Lung (tissue), 12 donors: ENCODE measurements around the gene ZNF229. TPM values are rescaled to one million over a fixed set of nuclear protein-coding genes. Genes with fewer than 3 reads are reported as not detected.
A peak's percentile ranks its signal among the peaks of the same experiment; 100 is the strongest.
"Not testable (repeated sequence)": the region's sequence is repeated elsewhere in the genome, so short reads cannot be mapped to it uniquely, and the experiment has no call there.

Source experiments
- ATAC-seq: fragments of 200-7000 bp; cut with Tn5 transposase; one replicate; pipeline ENCODE4 v1.9.1; 2020; ENCODE audit warnings: moderate number of reproducible peaks; ENCODE audit not compliant: insufficient read depth, low FRiP score
- DNase-seq, 3 donors: peaks; one replicate each; pipeline ENCODE4 v3.0.0-alpha.2; 2013 to 2017
- H3K27ac ChIP-seq, 2 donors: one replicate each; pipeline ENCODE4 v1.5.1; 2013; ENCODE audit warnings: mild to moderate bottlenecking in 2 of 2, moderate library complexity in 2 of 2, control low read depth in 1 of 2, inconsistent platforms in 1 of 2, low read depth in 1 of 2, low read length in 1 of 2
- H3K27me3 ChIP-seq, 3 donors: one replicate each; pipeline ENCODE4 v1.5.1; 2013; ENCODE audit warnings: low read length in 2 of 3; ENCODE audit not compliant: control insufficient read depth in 3 of 3, insufficient read depth in 3 of 3
- H3K36me3 ChIP-seq, 4 donors: one replicate each; pipeline ENCODE4 v1.5.1; 2013; ENCODE audit warnings: low read length in 4 of 4, mild to moderate bottlenecking in 1 of 4, moderate library complexity in 1 of 4; ENCODE audit not compliant: control insufficient read depth in 4 of 4, insufficient read depth in 4 of 4
- H3K4me1 ChIP-seq, 5 donors: one replicate each; pipeline ENCODE4 v1.5.1; 2013; ENCODE audit warnings: low read length in 5 of 5, mild to moderate bottlenecking in 2 of 5, moderate library complexity in 1 of 5; ENCODE audit not compliant: control insufficient read depth in 5 of 5, insufficient read depth in 5 of 5
- H3K4me3 ChIP-seq: one replicate; pipeline ENCODE4 v1.5.1; 2013; ENCODE audit warnings: mild to moderate bottlenecking, control low read depth, moderate library complexity
- H3K9ac ChIP-seq, 2 donors: one replicate each; pipeline ENCODE4 v1.5.1; 2013; ENCODE audit warnings: low read length in 2 of 2, control low read depth in 1 of 2; ENCODE audit not compliant: insufficient read depth in 1 of 2
- H3K9me3 ChIP-seq, 4 donors: one replicate each; pipeline ENCODE4 v1.5.1; 2013; ENCODE audit warnings: low read length in 3 of 4, mild to moderate bottlenecking in 1 of 4, moderate library complexity in 1 of 4; ENCODE audit not compliant: control insufficient read depth in 4 of 4, insufficient read depth in 3 of 4
- WGBS, 2 donors: extraction: QIAGEN DNeasy Blood & Tissue Kit; methylation state at CpG; one replicate each; pipeline ENCODE4 v1.1.7; 2013; 5-methylcytosine and 5-hydroxymethylcytosine counted together
- polyA plus RNA-seq, 2 donors: library from polyadenylated mRNA; stranded (reverse); fragments of 200-250 nt; gene quantifications; one replicate each; pipeline ENCODE4 v1.2.1, GENCODE V29; 2013
- total RNA-seq, 2 donors: library from RNA; depleted of rRNA in 1 of 2; stranded (reverse); fragments of >200 nt in 1 of 2; gene quantifications; one replicate each; pipeline ENCODE4 v1.2.1, GENCODE V29; 2014 to 2021
- TF ChIP-seq, protein P1 (sequence below): IDR thresholded peaks from 2 replicates; pipeline ENCODE4 v1.5.1; 2012; ENCODE audit warnings: mild to moderate bottlenecking; ENCODE audit errors: control extremely low read depth, extremely low read depth
- donor health status: control.
- donor health status: control.
- donor health status: Bipolar disorder and iron deficiency.
- donor health status: healthy.
- donor health status: DM: yes; HTN: yes; CAD: no.

The ZNF229 gene
- total and polyA plus RNA-seq, 4 donors: 0.49 to 7.0 (median 2.4) TPM

DNA sequence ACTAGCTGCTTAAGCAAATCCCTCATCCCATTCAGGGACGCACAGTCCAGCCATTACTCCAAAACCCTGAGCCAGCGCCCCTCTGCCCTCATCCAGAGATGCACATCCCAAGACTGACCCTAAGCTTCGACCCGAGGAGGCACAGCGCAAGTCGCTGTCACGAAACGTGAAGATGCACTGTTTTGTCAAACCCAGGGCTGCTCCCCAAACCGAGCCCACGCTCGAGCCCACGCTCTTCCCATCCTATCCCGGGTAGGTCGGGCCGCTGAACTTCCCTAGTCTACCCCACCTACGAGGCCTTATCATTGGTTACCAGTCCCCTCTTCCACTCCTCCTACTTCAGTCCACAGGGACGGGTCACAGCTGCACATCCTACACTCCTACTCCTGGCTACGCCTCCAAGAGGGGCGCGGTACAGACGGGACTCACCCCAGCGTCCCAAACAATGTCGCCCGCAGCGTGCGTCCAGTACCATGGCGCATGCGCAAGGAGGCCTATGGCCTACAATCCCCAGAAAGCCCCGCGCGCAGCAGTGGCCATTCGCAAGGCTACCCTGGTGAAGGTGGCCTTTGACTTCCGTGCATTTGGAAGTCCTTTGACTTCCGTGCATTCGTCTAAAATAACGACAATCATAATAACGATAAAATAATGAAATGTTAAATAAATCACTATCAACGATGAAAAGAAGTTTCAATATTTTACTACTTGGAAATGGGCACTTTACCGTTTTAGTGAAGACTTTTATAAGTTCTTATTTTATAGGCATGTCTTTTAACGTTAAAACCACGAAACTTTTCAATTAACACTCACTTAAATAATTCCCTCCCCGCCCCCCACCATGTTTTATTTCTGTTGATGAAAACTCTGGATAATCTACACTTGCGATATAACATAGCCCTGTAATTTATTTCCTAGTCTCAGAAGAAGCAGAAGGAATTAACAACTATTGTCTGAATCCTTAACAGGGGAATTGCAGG, 46.8 kb downstream of the ZNF229 start, which contains the start of gene ZNF285:
TSS of gene ZNF285 (minus strand) at position 470 of the 977 bp plus-strand sequence. CDS start 4,395 bp downstream, outside the sequence.
- ATAC-seq (peak; percentile 97), DNase-seq (peak; percentile 97 to 99 (median 99))
- Histone ChIP-seq H3K27me3 (no peaks in the 10 kb centered on the region), H3K4me1 (no peaks in the 10 kb centered on the region), H3K9ac (peak within 1 kb of the TSS; percentile 34 to 52), H3K4me3 (peak within 1 kb of the TSS; percentile 53), H3K27ac (peak within 1 kb of the TSS; percentile 15 to 43), H3K36me3 (peaks cover 0 to 3% (median 1%) of the 10 kb centered on the region in 4 donors), H3K9me3 (peaks cover 0 to 18% (median 2%) of the 10 kb centered on the region in 4 donors)
- TF ChIP-seq, protein P1, sequence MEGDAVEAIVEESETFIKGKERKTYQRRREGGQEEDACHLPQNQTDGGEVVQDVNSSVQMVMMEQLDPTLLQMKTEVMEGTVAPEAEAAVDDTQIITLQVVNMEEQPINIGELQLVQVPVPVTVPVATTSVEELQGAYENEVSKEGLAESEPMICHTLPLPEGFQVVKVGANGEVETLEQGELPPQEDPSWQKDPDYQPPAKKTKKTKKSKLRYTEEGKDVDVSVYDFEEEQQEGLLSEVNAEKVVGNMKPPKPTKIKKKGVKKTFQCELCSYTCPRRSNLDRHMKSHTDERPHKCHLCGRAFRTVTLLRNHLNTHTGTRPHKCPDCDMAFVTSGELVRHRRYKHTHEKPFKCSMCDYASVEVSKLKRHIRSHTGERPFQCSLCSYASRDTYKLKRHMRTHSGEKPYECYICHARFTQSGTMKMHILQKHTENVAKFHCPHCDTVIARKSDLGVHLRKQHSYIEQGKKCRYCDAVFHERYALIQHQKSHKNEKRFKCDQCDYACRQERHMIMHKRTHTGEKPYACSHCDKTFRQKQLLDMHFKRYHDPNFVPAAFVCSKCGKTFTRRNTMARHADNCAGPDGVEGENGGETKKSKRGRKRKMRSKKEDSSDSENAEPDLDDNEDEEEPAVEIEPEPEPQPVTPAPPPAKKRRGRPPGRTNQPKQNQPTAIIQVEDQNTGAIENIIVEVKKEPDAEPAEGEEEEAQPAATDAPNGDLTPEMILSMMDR: no peak
- 7 to 8% methylated on average over 43 of the region's 43 CpGs for WGBS, 2 donors

DNA sequence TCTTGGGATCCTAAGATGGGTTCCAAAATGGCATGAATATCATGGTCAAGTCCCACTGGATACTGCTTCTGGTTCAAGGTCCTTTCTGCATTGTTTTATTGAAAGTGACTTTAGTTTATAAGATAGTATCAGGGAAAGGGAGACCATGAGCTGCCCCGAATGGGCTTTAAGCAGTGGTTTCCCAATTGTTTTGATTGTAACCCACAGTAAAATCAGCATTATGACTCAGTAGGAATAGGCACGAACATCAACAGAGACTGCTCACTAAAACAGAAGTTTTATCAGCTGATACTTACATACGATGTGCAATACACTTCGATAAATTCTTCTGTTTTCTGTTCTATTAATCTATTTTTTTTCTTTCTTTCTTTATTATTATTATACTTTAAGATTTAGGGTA, 59.0 kb downstream of the ZNF229 start:
- Histone ChIP-seq H3K9me3 (peaks cover 0 to 23% (median 0%) of the 10 kb centered on the region in 4 donors), H3K36me3 (peaks cover 2 to 30% (median 9%) of the 10 kb centered on the region in 4 donors)
- not testable (repeated sequence) for H3K4me3 ChIP-seq, ATAC-seq, H3K4me1 ChIP-seq, H3K27me3 ChIP-seq, H3K27ac ChIP-seq, H3K9ac ChIP-seq, DNase-seq
- WGBS, 2 donors: 94 to 97% methylated on average over 4 of the region's 4 CpGs

Other genes with a start within 250 kb of the ZNF229 start
- 10 to 100 TPM; 15.1 to 41.5 TPM for gene ZNF227, start 235.9 kb downstream of the ZNF229 start, total RNA-seq
- gene ZNF227, start 235.9 kb downstream of the ZNF229 start, polyA plus RNA-seq: 1 to 10 TPM; 2.7 to 4.9 TPM
- gene ZNF233, start 188.6 kb downstream of the ZNF229 start, total RNA-seq: 1 to 10 TPM in 1 of 2 donors, under 1 TPM in 1; 0.40 to 2.5 TPM
- gene ZNF233, start 188.6 kb downstream of the ZNF229 start, polyA plus RNA-seq: under 1 TPM; 0.10 to 0.32 TPM
- gene ZNF235, start 143.4 kb downstream of the ZNF229 start, total RNA-seq: 10 to 100 TPM in 1 of 2 donors, 1 to 10 TPM in 1; 4.7 to 18.9 TPM
- gene ZNF235, start 143.4 kb downstream of the ZNF229 start, polyA plus RNA-seq: 1 to 10 TPM; 1.6 to 2.8 TPM
- 10 to 100 TPM in 1 of 2 donors, 1 to 10 TPM in 1; 4.1 to 11.3 TPM for gene ZNF112, start 91.8 kb downstream of the ZNF229 start, total RNA-seq
- gene ZNF112, start 91.8 kb downstream of the ZNF229 start, polyA plus RNA-seq: 1 to 10 TPM; 1.0 to 1.1 TPM
- gene ZNF285, start 46.9 kb downstream of the ZNF229 start, total RNA-seq: 1 to 10 TPM; 1.4 to 6.4 TPM
- gene ZNF285, start 46.9 kb downstream of the ZNF229 start, polyA plus RNA-seq: under 1 TPM; 0.56 to 0.63 TPM
- 10 to 100 TPM in 1 of 2 donors, 1 to 10 TPM in 1; 9.8 to 12.7 TPM for gene ZNF180, start 52.0 kb upstream of the ZNF229 start, total RNA-seq
- 1 to 10 TPM; 3.0 to 4.0 TPM for gene ZNF180, start 52.0 kb upstream of the ZNF229 start, polyA plus RNA-seq
- gene CEACAM20, start 81.2 kb upstream of the ZNF229 start, total RNA-seq: not detected
- not detected for gene CEACAM20, start 81.2 kb upstream of the ZNF229 start, polyA plus RNA-seq
- not detected for gene IGSF23, start 165.1 kb upstream of the ZNF229 start, total RNA-seq
- not detected for gene IGSF23, start 165.1 kb upstream of the ZNF229 start, polyA plus RNA-seq
- 10 to 100 TPM; 26.5 to 46.4 TPM for gene PVR, start 195.4 kb upstream of the ZNF229 start, total RNA-seq
- gene PVR, start 195.4 kb upstream of the ZNF229 start, polyA plus RNA-seq: 10 to 100 TPM; 26.4 to 51.6 TPM
- gene CEACAM19, start 223.0 kb upstream of the ZNF229 start, total RNA-seq: 1 to 10 TPM; 2.3 to 4.1 TPM
- gene CEACAM19, start 223.0 kb upstream of the ZNF229 start, polyA plus RNA-seq: 1 to 10 TPM; 4.7 to 8.3 TPM